GM18499 (cell line): Measurements from ENCODE around the gene DMXL1.
"Not testable (repeated sequence)": the region's sequence is repeated elsewhere in the genome, so short reads cannot be mapped to it uniquely, and the experiment has no call there.

Experiments used
- ATAC-seq: cut with Tn5 transposase; IDR thresholded peaks from one replicate; pipeline ENCODE4 v1.9.1; 2021; ENCODE audit warnings: moderate number of reproducible peaks; ENCODE audit not compliant: insufficient read depth, unreplicated experiment

The DMXL1 gene

GRCh38 chr5:119118000-119118399, 47.1 kb downstream of the DMXL1 start:
- ATAC-seq = no peak

DNA sequence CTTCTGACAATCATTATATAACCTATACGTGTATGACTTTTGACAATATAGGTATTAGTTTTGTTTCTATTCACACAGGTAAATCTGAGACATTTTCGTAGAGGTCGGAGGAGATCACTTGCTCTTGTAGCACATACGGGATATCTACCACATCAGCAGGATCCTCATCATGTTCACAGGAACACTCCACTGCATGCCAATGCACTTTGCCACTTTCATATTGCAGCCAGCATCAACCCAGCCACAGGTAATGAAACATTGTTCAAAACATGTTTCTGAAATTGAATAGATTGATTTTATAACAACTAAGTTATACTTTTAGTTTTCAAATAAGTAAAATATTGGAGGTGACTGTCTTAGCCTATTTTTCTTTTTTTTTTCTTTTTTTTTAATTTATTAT, 50.0 kb downstream of the DMXL1 start:
- no peak for ATAC-seq

DNA sequence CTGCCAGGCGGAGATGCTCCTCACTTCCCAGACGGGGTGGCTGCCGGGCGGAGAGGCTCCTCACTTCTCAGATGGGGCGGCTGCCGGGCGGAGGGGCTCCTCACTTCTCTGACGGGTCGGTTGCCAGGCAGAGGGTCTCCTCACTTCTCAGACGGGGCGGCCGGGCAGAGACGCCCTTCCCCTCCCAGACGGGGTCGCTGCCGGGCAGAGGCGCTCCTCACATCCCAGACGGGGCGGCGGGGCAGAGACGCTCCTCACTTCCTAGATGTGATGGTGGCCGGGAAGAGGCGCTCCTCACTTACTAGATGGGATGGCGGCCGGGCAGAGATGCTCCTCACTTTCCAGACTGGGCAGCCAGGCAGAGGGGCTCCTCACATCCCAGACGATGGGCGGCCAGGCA, 51.6 kb downstream of the DMXL1 start:
- not testable (repeated sequence) for ATAC-seq

DNA sequence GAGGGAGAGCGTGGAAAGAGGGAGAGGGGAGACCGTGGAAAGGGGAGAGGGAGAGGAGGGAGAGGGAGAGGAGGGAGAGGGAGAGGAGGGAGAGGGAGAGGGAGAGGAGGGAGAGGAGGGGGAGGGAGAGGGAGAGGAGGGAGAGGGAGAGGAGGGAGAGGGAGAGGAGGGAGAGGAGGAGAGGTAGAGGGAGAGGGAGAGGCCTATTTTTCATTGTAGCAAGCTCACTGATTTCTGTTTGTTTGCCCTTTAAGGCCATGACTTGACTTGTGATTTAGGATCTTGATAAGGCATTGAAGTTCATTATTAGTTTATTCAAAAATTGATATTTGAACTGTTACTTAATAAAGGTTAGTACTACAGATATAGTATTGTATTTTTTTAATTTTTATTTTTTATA, 52.4 kb downstream of the DMXL1 start:
- ATAC-seq = no peak

GRCh38 chr5:119129770-119130169, 58.9 kb downstream of the DMXL1 start:
- no peak for ATAC-seq

DNA sequence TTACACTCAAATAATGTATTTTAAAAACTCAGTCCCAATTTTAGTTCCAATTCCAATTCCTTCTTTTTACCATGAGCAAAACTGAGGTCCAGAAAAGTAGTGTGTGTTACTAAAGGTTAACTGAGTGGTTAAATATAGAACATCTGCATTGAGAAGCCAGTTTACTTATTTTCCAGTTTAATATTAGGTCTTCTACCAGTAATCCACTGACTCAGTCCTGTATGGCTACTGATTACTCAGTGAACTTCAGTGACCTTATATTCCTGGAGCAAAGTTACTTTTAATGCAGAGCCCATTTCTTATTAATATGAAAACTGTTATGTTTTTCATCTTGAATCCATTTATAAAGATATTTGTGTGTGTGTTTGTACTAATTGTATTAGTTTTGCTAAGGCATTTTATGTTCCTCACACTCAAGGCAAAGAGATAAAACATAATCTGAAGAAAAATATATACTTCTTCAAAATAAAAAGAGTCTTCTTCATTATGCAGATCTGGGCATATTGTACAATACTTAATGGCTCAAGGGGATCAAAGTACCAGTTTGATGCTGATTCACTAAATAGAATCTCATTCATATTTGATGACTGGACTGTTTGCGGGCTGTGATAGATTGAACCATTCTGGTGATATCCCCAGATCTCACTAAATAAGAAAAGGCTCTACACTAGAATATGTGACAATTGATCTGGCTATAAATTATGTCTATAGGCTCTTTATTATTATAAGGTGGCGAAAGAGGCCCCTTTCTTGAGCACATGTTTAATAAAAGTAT, 60.8 kb downstream of the DMXL1 start:
- ATAC-seq = no peak

- not testable (repeated sequence) for ATAC-seq
Observed at GRCh38 chr5:119135743-119136142, 64.9 kb downstream of the DMXL1 start.

DNA sequence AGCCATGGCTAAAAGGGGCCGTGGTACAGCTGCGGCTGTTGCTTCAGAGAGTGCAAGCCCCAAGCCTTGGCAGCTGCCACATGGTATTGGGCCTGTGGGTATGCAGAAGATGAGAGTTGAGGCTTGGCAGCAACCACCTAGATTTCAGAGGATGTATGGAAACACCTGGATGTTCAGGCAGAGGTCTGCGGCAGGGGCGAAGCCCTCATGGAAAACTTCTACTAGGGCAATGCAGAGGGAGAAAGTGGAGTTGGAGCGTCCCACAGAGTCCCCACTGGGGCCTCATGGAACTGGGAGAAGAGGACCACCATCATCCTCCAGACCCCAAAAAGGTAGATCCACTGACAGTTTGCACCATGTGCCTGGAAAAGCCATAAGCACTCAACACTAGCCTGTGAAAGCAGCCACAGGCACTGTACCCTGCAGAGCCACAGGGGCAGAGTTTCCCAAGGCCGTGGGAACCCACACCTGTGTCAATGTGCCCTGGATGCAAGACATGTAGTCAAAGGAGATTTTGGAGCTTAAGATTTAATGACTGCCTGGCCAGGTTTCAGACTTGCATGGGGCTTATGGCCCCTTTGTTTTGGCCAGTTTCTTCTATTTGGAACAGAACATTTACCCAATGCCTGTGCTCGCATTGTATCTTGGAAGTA, 65.9 kb downstream of the DMXL1 start:
- ATAC-seq = no peak

- ATAC-seq = no peak
Observed at GRCh38 chr5:119153629-119154028, 82.7 kb downstream of the DMXL1 start.

DNA sequence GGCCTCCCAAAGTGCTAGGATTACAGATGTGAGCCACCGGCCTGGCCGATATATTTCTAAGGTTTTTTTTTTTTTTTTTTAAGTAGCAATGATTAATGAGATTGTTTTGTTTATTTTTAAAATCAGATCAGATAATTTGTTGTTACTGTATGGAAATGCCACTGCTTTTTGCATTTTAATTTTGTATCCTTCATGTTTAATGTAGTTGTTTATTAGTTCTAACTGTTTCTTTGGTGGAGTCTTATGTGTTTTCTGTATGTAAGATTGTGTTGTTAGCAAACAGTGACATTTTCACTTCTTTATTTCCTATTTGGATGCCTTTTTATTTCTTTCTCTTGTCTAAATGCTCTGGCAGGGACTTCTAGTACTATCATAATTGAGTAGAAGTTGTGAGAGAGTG, 87.3 kb downstream of the DMXL1 start:
- ATAC-seq = no peak

- ATAC-seq = no peak
Observed at GRCh38 chr5:119161430-119161829, 90.5 kb downstream of the DMXL1 start.

- ATAC-seq = no peak
Observed at GRCh38 chr5:119166026-119166425, 95.1 kb downstream of the DMXL1 start.

DNA sequence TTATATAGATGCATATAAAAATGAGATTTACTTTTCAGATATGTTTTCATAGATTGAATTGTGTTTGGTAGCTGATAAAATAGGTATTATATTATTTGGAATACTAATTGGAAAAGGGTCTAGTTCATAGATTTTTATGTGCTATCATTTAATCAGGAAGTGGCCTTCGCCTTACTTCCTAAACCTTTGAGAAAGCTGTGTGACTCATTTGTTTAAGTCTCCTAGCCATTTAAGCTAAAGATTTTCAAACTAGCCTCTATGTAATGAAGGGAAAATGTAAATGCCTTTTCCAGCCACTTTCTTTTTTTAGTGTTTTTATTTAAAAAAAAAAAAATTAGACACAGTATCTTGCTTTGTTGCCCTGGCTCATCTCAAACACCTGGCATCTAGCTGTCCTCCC, 97.5 kb downstream of the DMXL1 start:
- no peak for ATAC-seq

GRCh38 chr5:119171686-119172085, 100.8 kb downstream of the DMXL1 start:
- no peak for ATAC-seq

GRCh38 chr5:119174578-119175163, 103.8 kb downstream of the DMXL1 start:
- ATAC-seq = no peak

DNA sequence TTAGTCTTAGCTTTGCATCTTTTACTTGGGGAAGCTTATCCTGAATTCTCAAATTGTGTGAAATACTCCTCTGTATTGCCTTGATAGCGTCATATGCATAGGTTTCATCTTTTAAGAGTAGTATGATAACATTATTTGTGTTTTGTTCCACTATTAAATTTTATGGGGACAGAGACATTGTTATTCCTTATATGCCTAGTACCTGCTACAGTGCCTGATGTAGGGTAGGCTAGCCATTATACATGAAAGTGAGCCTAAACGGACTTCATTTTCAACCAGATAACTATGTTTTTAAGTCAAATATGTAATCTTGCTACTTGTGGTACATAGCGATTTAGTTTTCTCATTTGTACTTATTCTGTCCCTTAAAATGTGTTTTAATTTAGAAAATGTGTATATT, 105.9 kb downstream of the DMXL1 start:
- ATAC-seq = no peak

DNA sequence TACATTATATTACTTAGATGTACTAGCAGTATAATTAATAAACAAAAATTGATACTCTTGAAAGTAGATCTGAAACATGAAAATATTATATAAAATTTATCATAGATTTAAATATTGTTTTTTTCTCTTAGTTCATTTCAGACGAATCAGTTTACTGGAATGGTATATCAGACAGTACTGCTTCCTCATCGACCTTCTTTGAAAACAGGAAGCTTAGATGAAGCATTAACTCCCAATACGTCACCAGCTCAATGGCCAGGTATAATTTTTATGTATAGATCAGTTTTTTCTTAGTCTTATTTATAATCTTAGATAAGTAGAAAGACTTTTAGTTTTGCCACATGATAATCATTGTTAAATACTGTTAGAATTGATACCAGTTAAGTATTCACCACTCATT, 106.3 kb downstream of the DMXL1 start:
- no peak for ATAC-seq

GRCh38 chr5:119178435-119178834, 107.5 kb downstream of the DMXL1 start:
- ATAC-seq = no peak

- no peak for ATAC-seq
Observed at GRCh38 chr5:119179857-119180641, 109.2 kb downstream of the DMXL1 start.

- ATAC-seq = not testable (repeated sequence)
Observed at GRCh38 chr5:119185512-119185911, 114.6 kb downstream of the DMXL1 start.
